Activated CD4-positive, alpha-beta T cell treated with anti-CD3 and anti-CD28 coated beads for 36 hours (primary cell): ENCODE results near the gene MED16. TPM values are rescaled to one million over a fixed set of nuclear protein-coding genes. Genes with fewer than 3 reads are reported as not detected.
A peak's percentile ranks its signal among the peaks of the same experiment; 100 is the strongest.
"Not testable (repeated sequence)": the region's sequence is repeated elsewhere in the genome, so short reads cannot be mapped to it uniquely, and the experiment has no call there.

Experiments used
- ATAC-seq: fragments of 200-7000 bp; cut with Tn5 transposase; one replicate; pipeline ENCODE4 v1.10.0; 2021; ENCODE audit warnings: mild to moderate bottlenecking, moderate library complexity
- CTCF ChIA-PET: fragments of 350-600 bp; sonication (Branson Sonifier 250); formaldehyde crosslinking; loops from one replicate; lab custom pipeline; 2021; ENCODE audit warnings: antibody characterized with exemption; lab: Charles Lee
- POLR2A ChIA-PET: fragments of 350-600 bp; sonication (Branson Sonifier 250); formaldehyde crosslinking; loops from one replicate; lab custom pipeline; 2021; ENCODE audit warnings: antibody characterized with exemption, inconsistent platforms; lab: Charles Lee
- DNase-seq: peaks from one replicate; pipeline ENCODE4 v3.0.0-alpha.2; 2020
- H3K27ac Mint-ChIP-seq: one replicate; pipeline ENCODE4 v1.8.0; 2021; ENCODE audit warnings: mixed read lengths
- H3K27me3 Mint-ChIP-seq: one replicate; pipeline ENCODE4 v1.8.0; 2021; ENCODE audit warnings: mixed read lengths
- H3K36me3 Mint-ChIP-seq: one replicate; pipeline ENCODE4 v1.8.0; 2021; ENCODE audit warnings: low read depth, mixed read lengths
- H3K4me1 Mint-ChIP-seq: one replicate; pipeline ENCODE4 v1.8.0; 2021; ENCODE audit warnings: mixed read lengths
- H3K4me3 Mint-ChIP-seq: one replicate; pipeline ENCODE4 v1.8.0; 2021; ENCODE audit warnings: mild to moderate bottlenecking, moderate library complexity, mixed read lengths
- H3K9me3 Mint-ChIP-seq: one replicate; pipeline ENCODE4 v1.8.0; 2021; ENCODE audit warnings: low read depth, mixed read lengths
- intact Hi-C, 2 experiments: fragments of 100-400 bp; cut with DNase I in 1 of 2; cut with micrococcal nuclease in 1 of 2; formaldehyde crosslinking; loops; one replicate each; pipeline versions ENCODE4 v1.14.2 to v1.15.1; 2022 to 2024; cut with DNase I, micrococcal nuclease
- total RNA-seq, 2 experiments: library from RNA; stranded (reverse); gene quantifications; one replicate each; pipeline ENCODE4 v1.2.3, GENCODE V29; 2021

Gene MED16
- total RNA-seq, 2 experiments from 2014 or later, result 52.6 to 70.3 TPM

DNA sequence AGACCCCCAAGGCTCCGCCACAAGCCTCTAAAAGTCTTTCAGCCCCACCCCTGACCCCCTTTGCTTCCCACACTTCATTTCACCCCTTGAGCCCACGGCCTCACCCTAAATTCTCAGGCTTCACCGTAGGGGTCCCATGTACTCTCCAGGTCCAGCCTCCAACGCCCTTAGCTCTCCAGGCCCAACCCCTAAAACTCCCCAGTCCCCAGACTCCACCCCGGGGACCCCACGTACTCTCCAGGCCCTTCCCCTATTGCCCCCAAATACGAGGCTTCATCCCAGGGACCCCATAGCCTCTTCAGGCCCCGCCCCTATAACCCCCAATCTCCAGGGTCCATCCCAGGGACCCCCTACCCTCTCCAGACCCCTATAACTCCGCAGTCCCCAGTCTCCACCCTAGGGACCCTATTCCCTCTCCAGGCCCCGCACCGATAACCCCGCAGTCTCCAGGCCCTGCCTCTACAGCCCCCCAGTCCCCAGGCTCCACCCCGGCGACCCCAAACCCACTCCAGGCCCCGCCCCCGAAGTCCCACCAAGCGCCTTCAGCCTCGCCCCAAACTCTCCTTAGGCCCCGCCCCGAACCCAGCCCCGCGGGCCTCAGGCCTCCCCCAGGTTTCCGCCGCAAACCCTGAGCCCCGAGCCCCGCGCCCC, 619 bp downstream of the MED16 start:
- Mint-ChIP-seq H3K4me3 (peak overlapping the region; percentile 78), H3K27ac (peak overlapping the region; percentile 77), H3K9me3 (no peaks in the 10 kb centered on the region), H3K27me3 (no peaks in the 10 kb centered on the region), H3K4me1 (peaks cover 13% of the 10 kb centered on the region), H3K36me3 (peaks cover 6% of the 10 kb centered on the region)
- DNase-seq (peak; percentile 33), ATAC-seq (peak; percentile 9)
- intact Hi-C loops, result loop anchor here (2.0 kb wide), 2 partner anchors 16 to 28 kb away; no protein-coding TSS in a partner anchor
- CTCF ChIA-PET, result interaction anchor here (1.0 to 1.9 kb wide), 4 partner anchors 15 to 189 kb away, joined by 3 to 6 read pairs (median 4); no protein-coding TSS in a partner anchor
- POLR2A ChIA-PET, result interaction anchor here (0.6 to 1.3 kb wide), 4 partner anchors 11 to 29 kb away, joined by 3 to 10 read pairs (median 4); no protein-coding TSS in a partner anchor

DNA sequence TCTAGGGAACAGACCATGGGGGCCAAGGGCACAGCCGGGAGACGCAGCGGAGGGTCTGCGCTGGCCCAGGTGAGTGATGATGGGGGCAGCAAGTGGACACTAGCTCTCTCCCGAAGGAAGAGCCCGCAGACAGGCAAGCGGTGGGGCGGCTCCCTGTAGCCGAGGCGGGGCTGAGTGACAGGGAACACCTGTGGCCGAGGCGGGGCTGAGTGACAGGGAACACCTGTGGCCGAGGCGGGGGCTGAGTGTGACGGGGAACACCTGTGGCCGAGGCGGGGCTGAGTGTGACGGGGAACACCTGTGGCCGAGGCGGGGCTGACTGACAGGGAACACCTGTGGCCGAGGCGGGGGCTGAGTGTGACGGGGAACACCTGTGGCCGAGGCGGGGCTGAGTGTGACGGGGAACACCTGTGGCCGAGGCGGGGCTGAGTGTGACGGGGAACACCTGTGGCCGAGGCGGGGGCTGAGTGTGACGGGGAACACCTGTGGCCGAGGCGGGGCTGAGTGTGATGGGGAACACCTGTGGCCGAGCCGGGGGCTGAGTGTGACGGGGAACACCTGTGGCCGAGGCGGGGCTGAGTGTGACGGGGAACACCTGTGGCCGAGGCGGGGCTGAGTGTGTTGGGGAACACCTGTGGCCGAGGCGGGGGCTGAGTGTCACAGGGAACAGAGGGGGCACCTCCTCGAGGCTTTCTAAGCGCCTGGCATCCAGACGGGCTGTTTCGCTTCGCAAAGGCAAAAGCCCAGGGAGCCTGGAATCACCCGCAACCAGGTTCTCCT, 1.4 kb downstream of the MED16 start:
- peaks cover 13% of the 10 kb centered on the region for H3K4me1 Mint-ChIP-seq
- H3K27me3 Mint-ChIP-seq, H3K27ac Mint-ChIP-seq, ATAC-seq, DNase-seq, H3K9me3 Mint-ChIP-seq, H3K36me3 Mint-ChIP-seq: not testable (repeated sequence)
- peak overlapping the region; percentile 78 for H3K4me3 Mint-ChIP-seq
- intact Hi-C loops, result loop anchor here (2.0 kb wide), 2 partner anchors 17 to 29 kb away; no protein-coding TSS in a partner anchor
- ChIA-PET POLR2A (interaction anchor here (0.6 kb wide), 1 partner anchor 11 kb away, joined by 5 read pairs; no protein-coding TSS in a partner anchor), CTCF (interaction anchor here (1.9 kb wide), 1 partner anchor 28 kb away, joined by 6 read pairs; no protein-coding TSS in a partner anchor)

DNA sequence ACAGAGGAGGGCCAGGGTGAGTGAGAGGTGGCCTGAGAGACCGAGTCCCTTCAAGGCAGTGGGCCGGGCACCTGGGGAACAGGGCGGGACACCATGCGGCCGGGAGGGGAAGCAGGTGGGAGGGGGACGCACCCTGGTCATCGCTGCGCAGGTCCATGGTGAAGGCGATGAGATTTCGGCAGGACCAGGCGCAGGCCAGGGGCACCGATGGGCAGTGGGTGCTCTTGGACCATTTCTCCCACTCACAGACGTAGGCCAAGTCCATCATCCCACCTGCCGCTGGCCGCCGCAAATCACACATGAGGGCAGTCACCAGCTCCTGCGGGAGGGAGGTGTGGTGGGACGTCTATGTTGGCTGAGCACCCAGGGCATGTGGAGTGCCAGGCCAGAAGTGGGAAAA, 2.2 kb downstream of the MED16 start:
- CTCF ChIA-PET, result no interaction called here
- DNase-seq (no peak), ATAC-seq (no peak)
- intact Hi-C loops, result no loop called here
- Mint-ChIP-seq H3K27ac (no peak overlapping the region), H3K9me3 (no peaks in the 10 kb centered on the region), H3K36me3 (peaks cover 6% of the 10 kb centered on the region), H3K27me3 (no peaks in the 10 kb centered on the region), H3K4me3 (peak overlapping the region; percentile 60), H3K4me1 (peaks cover 13% of the 10 kb centered on the region)
- POLR2A ChIA-PET, result no interaction called here

DNA sequence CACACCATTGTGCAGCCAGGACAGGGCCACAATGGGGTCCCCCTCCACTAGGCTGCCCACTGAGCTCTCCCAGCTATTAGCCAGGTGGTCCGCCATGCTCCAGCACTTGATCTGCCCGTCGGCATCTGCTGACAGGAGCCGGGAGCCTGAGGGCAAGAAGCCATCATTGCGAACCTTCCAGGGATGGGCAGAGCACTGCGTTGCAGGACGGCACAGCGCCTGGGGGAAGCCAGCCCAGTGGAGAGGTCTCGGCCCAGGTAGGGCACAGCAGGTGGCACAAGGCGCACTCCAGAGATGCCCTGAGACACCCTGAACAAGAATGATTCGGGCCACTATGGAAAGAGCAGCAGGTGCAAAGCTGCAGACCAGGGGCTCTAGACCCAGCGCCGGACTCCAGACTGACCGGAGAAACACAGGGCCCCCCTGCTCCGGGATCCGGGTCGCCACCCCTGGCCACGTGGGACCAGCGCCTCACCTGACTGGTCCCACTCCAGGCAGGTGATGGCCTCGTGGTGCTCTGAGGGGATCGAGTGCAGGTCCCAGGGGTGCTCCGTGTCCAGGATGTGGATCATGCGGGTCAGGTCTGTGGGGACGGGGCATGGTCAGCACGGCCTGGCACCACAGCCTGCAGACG, 3.2 kb downstream of the MED16 start:
- intact Hi-C loops, result no loop called here
- Mint-ChIP-seq H3K4me3 (no peak overlapping the region), H3K4me1 (peaks cover 13% of the 10 kb centered on the region), H3K36me3 (peaks cover 6% of the 10 kb centered on the region), H3K9me3 (no peaks in the 10 kb centered on the region), H3K27ac (no peak overlapping the region), H3K27me3 (no peaks in the 10 kb centered on the region)
- DNase-seq (no peak), ATAC-seq (no peak)
- CTCF ChIA-PET, result no interaction called here
- POLR2A ChIA-PET, result no interaction called here

DNA sequence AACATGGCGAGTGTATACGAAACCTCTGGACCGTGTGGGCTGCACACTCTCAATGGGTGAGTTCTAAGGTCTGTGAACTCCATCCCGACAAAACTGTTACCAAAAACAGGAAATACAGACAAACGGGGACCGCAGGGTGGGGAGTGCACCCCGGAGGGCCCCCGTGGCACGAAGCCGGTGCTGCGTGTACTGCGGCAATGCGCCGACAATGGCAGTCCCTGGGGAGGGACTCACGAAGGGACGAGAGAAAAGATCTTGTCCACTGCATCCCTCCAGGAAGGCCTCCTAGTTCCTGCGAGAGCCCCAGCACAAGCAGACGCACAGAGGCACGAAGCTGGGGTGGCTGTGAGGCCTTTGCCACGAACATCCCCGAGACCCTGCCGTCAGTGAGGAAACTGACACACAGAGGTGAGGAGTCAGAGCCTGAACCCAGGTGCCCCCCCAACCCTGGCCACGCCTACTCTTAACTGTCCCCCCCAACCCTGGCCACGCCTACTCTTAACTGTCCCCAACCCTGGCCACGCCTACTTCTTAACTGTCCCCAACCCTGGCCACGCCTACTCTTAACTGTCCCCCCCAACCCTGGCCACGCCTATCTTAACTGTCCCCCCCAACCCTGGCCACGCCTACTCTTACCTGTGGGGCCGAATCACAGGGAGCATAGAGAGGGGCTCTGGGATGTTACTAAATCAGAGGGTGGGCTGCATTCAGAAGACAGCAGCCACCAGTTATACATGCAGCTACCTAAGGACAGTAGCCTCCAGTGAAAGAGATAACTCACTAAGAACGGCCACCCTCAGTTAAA, 4.2 kb downstream of the MED16 start:
- POLR2A ChIA-PET, result no interaction called here
- H3K27ac Mint-ChIP-seq, result peak overlapping the region; percentile 60
- H3K36me3 Mint-ChIP-seq, result peaks cover 6% of the 10 kb centered on the region
- no peak for ATAC-seq
- CTCF ChIA-PET, result no interaction called here
- intact Hi-C loops, result no loop called here
- no peaks in the 10 kb centered on the region for H3K9me3 Mint-ChIP-seq
- DNase-seq, result peak; percentile 55
- no peak overlapping the region for H3K4me3 Mint-ChIP-seq
- H3K27me3 Mint-ChIP-seq, result no peaks in the 10 kb centered on the region
- peaks cover 10% of the 10 kb centered on the region for H3K4me1 Mint-ChIP-seq

DNA sequence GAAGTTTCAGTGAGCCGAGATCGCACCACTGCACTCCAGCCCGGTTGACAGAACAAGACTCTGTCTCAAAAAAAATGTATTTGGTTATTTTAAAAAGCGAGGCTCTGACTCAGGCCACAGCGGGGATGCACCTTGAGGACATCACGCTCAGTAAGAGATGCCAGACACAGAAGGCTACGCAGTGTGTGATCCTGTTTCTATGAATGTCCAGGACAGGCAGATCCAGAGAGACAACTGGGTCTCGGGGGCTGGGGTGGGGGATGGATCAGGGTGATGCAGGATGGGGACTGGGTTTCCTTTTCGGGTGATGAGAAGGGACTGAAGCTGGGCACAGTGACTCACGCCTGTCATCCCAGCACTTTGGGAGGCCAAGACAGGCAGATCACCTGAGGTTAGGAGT, 5.4 kb downstream of the MED16 start:
- intact Hi-C loops, result no loop called here
- no peak overlapping the region for H3K4me3 Mint-ChIP-seq
- no peak overlapping the region for H3K27ac Mint-ChIP-seq
- no peak for DNase-seq
- CTCF ChIA-PET, result no interaction called here
- no peak for ATAC-seq
- POLR2A ChIA-PET, result no interaction called here
- peaks cover 3% of the 10 kb centered on the region for H3K36me3 Mint-ChIP-seq
- no peaks in the 10 kb centered on the region for H3K27me3 Mint-ChIP-seq
- H3K9me3 Mint-ChIP-seq, result no peaks in the 10 kb centered on the region
- H3K4me1 Mint-ChIP-seq, result peaks cover 2% of the 10 kb centered on the region

DNA sequence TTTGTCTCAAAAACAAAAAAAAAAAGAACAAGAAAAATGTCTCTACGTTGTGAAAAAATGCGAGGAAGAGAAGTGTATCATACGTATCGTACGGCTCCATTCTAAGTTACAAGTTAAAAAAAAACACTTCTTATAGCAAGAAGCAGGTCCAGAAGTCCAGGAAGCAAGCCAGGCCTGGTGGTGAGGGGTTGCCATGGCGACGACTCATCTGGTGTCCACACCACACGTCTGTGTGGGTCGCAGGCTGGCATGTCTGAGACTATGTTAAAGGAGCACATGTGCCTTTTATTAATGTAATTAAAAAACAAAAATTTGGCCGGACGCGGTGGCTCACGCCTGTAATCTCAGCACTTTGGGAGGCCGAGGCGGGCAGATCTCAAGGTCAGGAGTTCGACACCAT, 5.9 kb downstream of the MED16 start:
- no peaks in the 10 kb centered on the region for H3K9me3 Mint-ChIP-seq
- intact Hi-C loops, result no loop called here
- no peak overlapping the region for H3K27ac Mint-ChIP-seq

DNA sequence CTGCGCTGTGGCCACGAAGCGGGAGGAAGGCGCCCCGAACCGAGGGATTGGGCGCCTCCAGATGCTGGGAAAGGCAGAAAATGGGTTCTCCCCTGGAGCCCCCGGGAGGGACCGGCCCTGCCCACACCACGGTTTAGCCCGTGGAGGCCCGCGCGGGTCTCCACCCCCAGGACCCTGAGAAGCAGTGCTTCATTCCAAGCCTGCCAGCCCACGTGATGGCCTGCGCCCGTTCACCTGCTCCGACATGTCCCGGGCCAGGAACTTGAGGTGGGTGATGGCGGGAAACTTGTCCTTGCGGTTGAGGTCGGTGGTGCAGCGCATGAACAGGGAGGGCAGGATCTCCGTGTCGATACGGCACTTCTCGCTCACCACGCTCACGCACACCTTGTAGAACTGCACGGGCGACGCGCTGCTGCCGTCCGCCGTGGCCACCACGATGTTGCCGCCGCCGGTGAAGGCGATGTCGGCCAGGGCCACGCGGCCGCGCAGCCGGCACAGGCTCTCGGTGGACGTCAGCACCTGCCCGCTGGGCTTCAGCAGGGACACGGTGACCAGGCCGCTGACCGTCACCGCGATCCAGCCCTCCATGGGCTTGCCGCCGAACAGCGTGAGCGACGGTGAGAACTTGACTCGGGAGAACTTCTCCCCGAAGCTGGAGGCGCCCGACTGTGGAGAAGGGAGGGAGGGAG, 7.3 kb downstream of the MED16 start:
- peaks cover 17% of the 10 kb centered on the region for H3K36me3 Mint-ChIP-seq
- no peak overlapping the region for H3K27ac Mint-ChIP-seq
- peaks cover 2% of the 10 kb centered on the region for H3K4me1 Mint-ChIP-seq
- no peaks in the 10 kb centered on the region for H3K9me3 Mint-ChIP-seq
- POLR2A ChIA-PET, result no interaction called here
- intact Hi-C loops, result no loop called here
- no peaks in the 10 kb centered on the region for H3K27me3 Mint-ChIP-seq
- DNase-seq, result no peak
- no peak overlapping the region for H3K4me3 Mint-ChIP-seq
- CTCF ChIA-PET, result no interaction called here
- no peak for ATAC-seq

More for the DNA sequence above, 5.9 kb downstream of the MED16 start:
- Mint-ChIP-seq H3K4me3 (no peak overlapping the region), H3K36me3 (peaks cover 7% of the 10 kb centered on the region), H3K4me1 (peaks cover 2% of the 10 kb centered on the region), H3K27me3 (no peaks in the 10 kb centered on the region)
- DNase-seq (no peak), ATAC-seq (no peak)
- CTCF ChIA-PET, result no interaction called here
- POLR2A ChIA-PET, result no interaction called here

DNA sequence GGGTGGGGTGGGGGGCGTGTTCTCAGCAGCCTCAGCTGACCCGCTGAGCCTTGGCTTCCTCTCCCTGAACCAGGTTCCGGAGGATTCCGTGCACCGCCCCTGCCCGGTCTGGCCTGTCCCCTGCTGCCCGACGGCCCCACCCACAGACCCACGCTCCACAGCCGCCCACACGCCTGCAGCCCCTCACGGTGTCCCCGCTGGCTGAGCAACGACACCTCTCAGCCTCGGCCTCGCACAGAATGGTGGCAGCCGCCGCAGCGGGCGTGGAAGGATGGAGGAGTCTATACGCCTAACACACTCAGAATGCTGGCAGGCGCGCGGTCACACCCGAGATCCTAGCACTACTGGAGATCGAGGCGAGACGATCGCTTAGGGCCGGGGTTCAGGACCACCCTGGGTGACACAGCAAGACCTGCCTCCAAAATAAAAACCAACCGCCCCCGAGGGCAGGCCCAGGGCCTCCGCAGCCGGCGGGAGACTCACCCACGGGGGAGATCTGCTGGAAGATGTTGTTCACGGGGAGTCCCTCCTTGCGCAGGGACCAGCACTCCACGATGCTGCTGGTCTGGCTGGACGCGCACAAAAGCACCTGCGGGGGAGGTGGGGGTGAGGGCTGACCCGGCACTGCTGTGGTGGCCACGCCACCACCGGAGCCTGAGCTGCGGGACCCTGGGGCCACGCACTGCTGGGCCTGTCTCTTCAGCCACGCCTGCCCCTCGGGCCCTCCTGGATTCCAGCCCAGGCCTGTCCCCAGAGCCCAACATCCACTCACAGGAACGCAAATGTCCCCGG, 8.4 kb downstream of the MED16 start:
- ATAC-seq (no peak), DNase-seq (no peak)
- peaks cover 2% of the 10 kb centered on the region for H3K4me1 Mint-ChIP-seq
- H3K27ac Mint-ChIP-seq, result no peak overlapping the region
- no peaks in the 10 kb centered on the region for H3K27me3 Mint-ChIP-seq
- ChIA-PET POLR2A (no interaction called here), CTCF (no interaction called here)
- H3K4me3 Mint-ChIP-seq, result no peak overlapping the region
- intact Hi-C loops, result no loop called here
- H3K36me3 Mint-ChIP-seq, result peaks cover 17% of the 10 kb centered on the region
- no peaks in the 10 kb centered on the region for H3K9me3 Mint-ChIP-seq

DNA sequence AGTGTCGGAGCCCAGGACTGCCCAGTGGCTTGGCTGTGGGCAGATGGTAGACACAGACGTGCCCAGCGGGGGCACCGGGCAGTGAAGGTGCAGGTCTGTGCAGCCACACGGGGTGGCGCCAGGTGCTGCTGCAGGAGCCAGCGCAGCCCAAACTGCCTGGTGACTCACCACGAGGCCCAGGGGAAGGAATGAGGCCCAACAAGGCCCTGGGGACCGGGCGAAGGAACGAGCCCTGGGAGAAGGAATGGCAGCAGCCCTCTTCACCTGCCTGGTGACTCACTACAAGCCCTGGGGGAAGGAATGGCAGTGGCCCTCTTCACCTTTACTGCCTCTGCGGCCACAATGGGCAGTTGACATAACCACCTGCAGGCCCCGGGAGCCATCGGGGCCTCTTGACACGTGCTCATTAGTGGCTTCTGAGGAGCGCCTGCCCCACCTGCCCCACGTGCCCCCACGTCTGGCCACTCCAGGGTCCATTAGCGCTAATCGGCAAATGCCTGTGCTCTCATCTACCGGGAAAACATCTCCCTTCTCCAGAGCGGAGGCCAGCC, 9.3 kb downstream of the MED16 start:
- intact Hi-C loops, result no loop called here
- peaks cover 1% of the 10 kb centered on the region for H3K4me1 Mint-ChIP-seq
- CTCF ChIA-PET, result no interaction called here
- peak; percentile 33 for ATAC-seq
- no peak for DNase-seq
- H3K36me3 Mint-ChIP-seq, result peaks cover 17% of the 10 kb centered on the region
- no peak overlapping the region for H3K27ac Mint-ChIP-seq
- no peaks in the 10 kb centered on the region for H3K27me3 Mint-ChIP-seq
- H3K4me3 Mint-ChIP-seq, result no peak overlapping the region
- H3K9me3 Mint-ChIP-seq, result no peaks in the 10 kb centered on the region
- POLR2A ChIA-PET, result no interaction called here
